DOHH2 (cell line): ENCODE results near the gene C8G.

Experiments used
- H3F3A ChIP-seq: fragments of 200-600 bp; sonication (generic), shearing (Covaris generic); 2 replicates; pipeline ENCODE4 v1.6.0; 2016; ENCODE audit warnings: antibody characterized with exemption, mild to moderate bottlenecking; ENCODE audit not compliant: control insufficient read depth, insufficient read depth
- H3K27ac ChIP-seq: fragments of 200-600 bp; sonication (generic); 2 replicates; pipeline ENCODE4 v1.5.1; 2014; ENCODE audit warnings: low read depth, mild to moderate bottlenecking, low read length, moderate library complexity
- H3K27me3 ChIP-seq: fragments of 200-600 bp; sonication (generic); 2 replicates; pipeline ENCODE4 v1.6.1; 2014; ENCODE audit warnings: mild to moderate bottlenecking, low read length, mixed read lengths; ENCODE audit not compliant: control insufficient read depth
- H3K36me3 ChIP-seq: fragments of 200-600 bp; sonication (generic); 2 replicates; pipeline ENCODE4 v1.6.1; 2014; ENCODE audit warnings: mild to moderate bottlenecking, low read length, moderate library complexity, mixed read lengths; ENCODE audit not compliant: control insufficient read depth
- H3K4me1 ChIP-seq: fragments of 200-600 bp; sonication (generic); 2 replicates; pipeline ENCODE4 v1.6.1; 2014; ENCODE audit warnings: mild to moderate bottlenecking, low read length, mixed read lengths; ENCODE audit not compliant: control insufficient read depth
- H3K4me2 ChIP-seq: fragments of 200-600 bp; sonication (generic); 2 replicates; pipeline ENCODE4 v1.6.0; 2014; ENCODE audit warnings: mild to moderate bottlenecking, low read length, moderate library complexity
- H3K4me3 ChIP-seq: fragments of 200-600 bp; sonication (generic); 2 replicates; pipeline ENCODE4 v1.5.1; 2014; ENCODE audit warnings: mild to moderate bottlenecking, low read length, mixed read lengths
- H3K79me2 ChIP-seq: fragments of 200-600 bp; sonication (generic); 2 replicates; pipeline ENCODE4 v1.6.1; 2014; ENCODE audit warnings: mild to moderate bottlenecking, low read length, mixed read lengths; ENCODE audit not compliant: control insufficient read depth
- H3K9me2 ChIP-seq: fragments of 200-600 bp; sonication (generic); replicated peaks from 2 replicates; pipeline ENCODE4 v1.6.1; 2014; ENCODE audit warnings: mild to moderate bottlenecking, low read length, mixed read lengths; ENCODE audit not compliant: control insufficient read depth
- H3K9me3 ChIP-seq: fragments of 200-600 bp; sonication (generic); 2 replicates; pipeline ENCODE4 v1.6.1; 2014; ENCODE audit warnings: antibody characterized with exemption, low read length, mixed read lengths; ENCODE audit not compliant: control insufficient read depth, insufficient read depth
- H4K20me1 ChIP-seq: fragments of 200-600 bp; sonication (generic); 2 replicates; pipeline ENCODE4 v1.6.0; 2014; ENCODE audit warnings: low read depth, mild to moderate bottlenecking, antibody characterized with exemption, low read length, moderate library complexity; ENCODE audit not compliant: control insufficient read depth, insufficient read depth
- CTCF ChIP-seq: fragments of 200-600 bp; sonication (generic); IDR thresholded peaks from one replicate; pipeline ENCODE4 v1.5.1; 2014; ENCODE audit warnings: antibody characterized with exemption, mild to moderate bottlenecking, low read depth, low read length; ENCODE audit not compliant: poor library complexity, severe bottlenecking
- EZH2phosphoT487 ChIP-seq: fragments of 200-600 bp; sonication (generic); IDR thresholded peaks from 2 replicates; pipeline ENCODE4 v1.6.1; 2017; ENCODE audit warnings: borderline replicate concordance, mild to moderate bottlenecking, antibody characterized with exemption, low read length, moderate library complexity, mixed read lengths

C8G gene

GRCh38 chr9:136988872-136989271, 43.8 kb downstream of the C8G start:
- Histone ChIP-seq H3K9me2 (no peaks in the 10 kb centered on the region), H3K9me3 (no peaks in the 10 kb centered on the region), H4K20me1 (peaks cover 7% of the 10 kb centered on the region; the same call in 1 of the 2 replicates), H3K4me3 (no peak overlapping the region), H3K4me1 (peaks cover 11% of the 10 kb centered on the region), H3F3A (no peaks in the 10 kb centered on the region), H3K27me3 (peaks cover 35% of the 10 kb centered on the region), H3K27ac (no peak overlapping the region), H3K79me2 (peaks cover 10% of the 10 kb centered on the region), H3K36me3 (peaks cover 6% of the 10 kb centered on the region), H3K4me2 (no peak overlapping the region)
- no peak for TF ChIP-seq CTCF
- no peak for TF ChIP-seq EZH2phosphoT487

DNA sequence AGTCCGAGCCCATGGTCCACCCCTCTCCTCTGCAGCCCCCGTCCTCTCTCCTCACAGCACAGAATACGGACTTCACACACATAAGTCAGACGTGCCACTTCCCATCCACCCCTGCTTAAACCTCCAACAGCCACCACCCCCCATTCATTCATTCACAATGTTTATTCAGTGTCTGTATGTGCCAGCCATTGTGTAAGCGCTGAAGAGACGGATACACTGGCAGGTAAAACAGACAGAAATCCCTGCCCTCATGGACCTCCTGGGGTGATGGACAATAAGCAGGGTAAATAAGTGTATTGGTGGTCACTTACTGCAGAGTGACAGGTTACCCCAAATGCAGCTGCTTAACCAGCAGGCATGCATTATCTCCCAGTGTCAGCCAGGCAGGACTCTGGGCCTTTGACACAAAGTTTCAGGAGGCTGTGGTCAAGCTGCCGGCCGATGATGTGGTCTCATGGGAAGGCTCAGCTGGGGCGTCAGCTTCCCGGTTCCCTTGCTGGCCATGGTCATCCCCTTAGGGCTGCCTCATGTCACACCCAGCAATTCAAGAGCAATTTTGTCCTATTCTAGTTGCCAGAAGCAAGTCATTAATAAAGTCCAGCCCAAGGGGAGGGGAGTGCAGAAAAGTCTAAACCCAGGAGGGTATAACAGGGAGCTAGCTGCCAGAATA, 45.3 kb downstream of the C8G start:
- Histone ChIP-seq H3K9me2 (no peaks in the 10 kb centered on the region), H3K79me2 (peaks cover 10% of the 10 kb centered on the region), H3K9me3 (no peaks in the 10 kb centered on the region), H3K4me3 (no peak overlapping the region), H3K36me3 (peaks cover 8% of the 10 kb centered on the region), H3K27ac (no peak overlapping the region), H3K4me1 (peaks cover 11% of the 10 kb centered on the region), H3K27me3 (peaks cover 28% of the 10 kb centered on the region), H3K4me2 (no peak overlapping the region), H4K20me1 (peaks cover 7% of the 10 kb centered on the region; the same call in 1 of the 2 replicates), H3F3A (no peaks in the 10 kb centered on the region)
- TF ChIP-seq EZH2phosphoT487 (no peak), CTCF (no peak)

GRCh38 chr9:136991993-136992818, 47.2 kb downstream of the C8G start, which contains the start of gene PAXX:
TSS of gene PAXX (plus strand) at chr9:136992422. CDS start at chr9:136992444, 22 bp downstream.
- TF ChIP-seq EZH2phosphoT487, result no peak
- no peak for TF ChIP-seq CTCF
- peaks cover 8% of the 10 kb centered on the region for H3K36me3 ChIP-seq

More at GRCh38 chr9:136991993-136992818, 47.2 kb downstream of the C8G start, which contains the start of gene PAXX:
- H3K9me2 ChIP-seq, result no peaks in the 10 kb centered on the region
- peaks cover 7% of the 10 kb centered on the region; the same call in 1 of the 2 replicates for H4K20me1 ChIP-seq
- peaks cover 24% of the 10 kb centered on the region for H3K4me1 ChIP-seq
- H3F3A ChIP-seq, result no peaks in the 10 kb centered on the region
- peaks cover 34% of the 10 kb centered on the region for H3K27me3 ChIP-seq
- H3K4me2 ChIP-seq, result peak within 1 kb of the TSS; percentile 76
- peaks cover 10% of the 10 kb centered on the region for H3K79me2 ChIP-seq
- no peaks in the 10 kb centered on the region for H3K9me3 ChIP-seq
- peak within 1 kb of the TSS; percentile 60 for H3K27ac ChIP-seq
- peak within 1 kb of the TSS; percentile 75 for H3K4me3 ChIP-seq
